NOMO-1 treated with dmso at 0.1 percent for 144 hours (cell line): Measurements from ENCODE around the gene CD72.
"Not testable (repeated sequence)": the region's sequence is repeated elsewhere in the genome, so short reads cannot be mapped to it uniquely, and the experiment has no call there.

Source experiments
- DNase-seq: peaks from one replicate; lab custom pipeline; 2025; ENCODE audit not compliant: unreplicated experiment; lab: John Stamatoyannopoulos, UW

CD72 gene

DNA sequence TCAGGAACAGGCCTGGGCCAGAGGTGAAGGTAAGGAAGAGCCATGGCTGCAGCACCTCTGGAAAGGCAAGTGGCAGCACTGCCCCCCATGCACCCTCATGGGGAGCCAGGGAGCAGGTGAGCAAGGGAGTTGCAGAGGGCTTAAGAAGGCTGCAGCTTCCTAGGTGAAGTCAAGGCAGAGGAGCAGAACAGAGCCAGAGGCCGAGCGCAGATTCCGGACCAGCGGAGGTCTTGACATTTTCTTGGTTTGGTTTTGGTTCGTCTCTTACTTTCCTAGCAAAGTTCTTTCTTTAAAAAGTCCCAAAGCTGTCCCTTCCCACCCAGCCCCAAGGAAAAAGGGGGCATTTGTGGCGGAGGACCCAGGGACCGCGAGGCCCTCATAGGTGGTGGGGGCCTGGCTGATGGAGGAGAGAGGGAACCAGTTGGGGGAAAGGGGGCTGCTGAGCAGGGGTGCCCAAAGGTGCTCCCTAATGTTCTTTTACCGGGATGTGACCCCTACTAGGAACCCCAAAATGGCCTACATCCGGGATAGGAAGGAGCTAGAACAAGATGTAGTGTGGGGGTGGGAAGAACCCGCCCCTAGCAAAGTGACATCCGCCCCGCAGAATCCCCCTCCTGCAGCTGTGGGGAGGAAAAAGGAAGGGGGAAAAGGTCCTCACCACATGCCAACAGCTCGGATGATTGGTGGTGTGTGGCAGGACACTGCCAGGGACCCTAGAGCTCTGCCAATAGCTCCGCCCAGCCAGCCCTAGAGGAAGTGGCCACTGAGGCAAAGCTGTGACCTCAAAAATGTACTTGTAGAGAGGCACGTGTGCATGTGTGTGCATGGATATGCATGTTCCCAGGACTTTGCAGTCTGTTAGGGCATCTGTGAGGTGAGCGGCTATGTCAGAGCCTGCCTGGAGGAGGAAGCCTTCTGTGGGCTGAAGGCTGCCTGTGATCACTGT lies 914 bp upstream of the CD72 start:
- DNase-seq, result no peak

DNA sequence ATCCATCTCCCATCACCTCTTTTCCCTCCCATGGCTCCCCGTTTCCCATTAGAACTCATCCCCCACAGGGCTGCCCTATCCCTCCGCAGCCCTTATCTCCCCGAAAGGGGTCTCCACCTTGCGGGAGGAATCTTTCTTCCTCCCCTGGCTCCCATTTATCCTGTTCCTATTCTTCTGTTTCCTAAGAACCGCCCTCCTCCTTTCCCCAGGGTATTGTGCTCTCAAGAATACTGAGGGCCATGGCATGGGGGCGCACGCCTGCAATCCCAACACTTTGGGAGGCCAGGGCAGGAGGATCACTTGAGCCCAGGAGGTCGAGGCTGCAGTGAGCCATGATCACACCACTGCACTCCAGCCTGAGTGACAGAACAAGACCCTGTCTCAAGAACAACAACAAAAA lies 665 bp downstream of the CD72 start:
- no peak for DNase-seq

DNA sequence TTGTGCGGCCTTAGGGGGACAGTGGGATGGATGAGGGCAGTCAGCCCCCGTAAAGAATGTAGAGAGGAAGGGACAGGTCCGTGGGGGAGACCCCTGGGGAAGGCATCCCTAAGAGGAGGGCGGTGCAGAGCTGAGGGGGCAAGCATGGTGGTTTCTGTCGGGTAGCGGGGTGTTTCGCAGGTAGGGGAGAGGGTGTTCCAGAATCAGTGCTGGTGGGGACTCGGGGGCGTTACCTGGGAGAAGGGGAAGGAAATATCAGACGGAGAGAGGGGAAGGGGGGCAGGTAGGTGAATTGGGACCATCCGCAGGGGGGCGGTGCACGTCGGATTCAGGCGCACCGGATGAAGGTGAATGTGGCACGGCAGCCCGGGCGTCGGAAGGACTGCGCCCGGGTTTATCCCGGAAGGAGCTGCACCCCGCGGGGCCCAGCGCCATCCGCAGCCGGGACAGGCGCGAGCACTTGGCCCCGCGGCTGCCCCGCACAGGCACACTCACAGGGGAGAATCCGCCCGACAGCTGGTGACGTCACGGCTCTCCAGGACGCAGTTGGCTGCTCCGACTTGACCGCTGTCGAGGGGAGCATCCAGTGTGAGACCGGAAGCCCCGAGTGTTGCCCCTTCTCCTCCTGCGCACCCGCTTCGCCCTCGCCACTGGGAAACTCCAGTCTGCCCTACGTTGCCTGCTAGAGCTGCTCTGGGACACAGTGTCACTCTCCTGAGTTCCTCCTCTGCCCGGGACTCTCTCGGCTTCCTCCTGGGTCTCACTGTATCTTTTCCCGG lies 1.3 kb downstream of the CD72 start:
- DNase-seq, result peak; percentile 48

DNA sequence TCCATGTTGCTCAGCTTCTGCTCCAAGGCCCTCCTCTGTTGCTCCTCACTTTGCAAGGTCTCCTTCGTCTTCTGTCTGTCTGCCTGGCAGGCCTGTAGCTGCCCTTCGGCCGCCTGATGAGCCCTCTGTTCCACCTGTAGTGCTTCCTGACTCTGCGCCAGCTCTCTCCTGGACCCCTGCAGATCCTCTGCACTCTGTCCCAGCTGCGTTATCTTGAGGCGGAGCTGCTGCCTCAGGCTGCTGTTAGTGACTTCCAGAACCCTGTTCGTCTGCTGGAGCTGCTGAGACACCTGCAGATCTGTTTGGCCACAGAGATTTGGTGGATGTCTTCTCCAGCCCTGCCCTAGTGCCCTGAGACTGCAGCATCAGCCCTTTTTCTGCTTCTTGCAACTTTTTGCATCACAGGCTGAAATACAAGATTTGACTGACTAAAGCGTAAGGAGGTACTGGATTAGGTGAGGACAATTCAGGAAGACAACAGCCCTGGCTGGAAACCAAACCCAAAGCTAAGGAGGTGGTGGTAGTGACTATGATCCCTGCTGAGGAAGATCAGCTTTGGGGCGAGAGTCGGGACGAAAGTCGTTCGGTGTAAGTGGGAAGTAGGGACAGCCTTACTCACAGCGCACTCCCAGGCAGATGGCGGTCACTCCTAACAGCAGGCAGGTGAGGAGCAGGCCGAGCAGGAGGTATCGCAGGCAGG lies 2.1 kb downstream of the CD72 start:
- DNase-seq, result no peak

DNA sequence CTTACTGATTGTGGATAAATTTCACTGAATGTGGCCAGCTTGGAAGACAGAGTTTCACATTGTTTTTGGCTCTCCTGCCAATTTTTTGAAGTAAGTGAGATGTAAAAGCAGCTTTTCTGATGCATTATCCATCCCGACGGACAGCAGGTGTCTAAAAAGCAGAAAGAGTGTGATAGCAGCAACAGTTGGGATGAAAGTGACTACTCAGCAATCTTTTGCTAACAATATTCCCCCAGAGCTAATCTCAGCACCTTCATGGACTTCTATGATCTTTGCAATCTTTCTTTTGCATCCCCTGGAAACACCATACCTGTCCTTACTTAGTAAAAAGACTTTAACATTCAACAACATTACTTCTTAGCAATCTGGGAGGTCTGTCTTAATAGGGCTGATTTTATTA lies 5.4 kb downstream of the CD72 start:
- DNase-seq, result no peak

DNA sequence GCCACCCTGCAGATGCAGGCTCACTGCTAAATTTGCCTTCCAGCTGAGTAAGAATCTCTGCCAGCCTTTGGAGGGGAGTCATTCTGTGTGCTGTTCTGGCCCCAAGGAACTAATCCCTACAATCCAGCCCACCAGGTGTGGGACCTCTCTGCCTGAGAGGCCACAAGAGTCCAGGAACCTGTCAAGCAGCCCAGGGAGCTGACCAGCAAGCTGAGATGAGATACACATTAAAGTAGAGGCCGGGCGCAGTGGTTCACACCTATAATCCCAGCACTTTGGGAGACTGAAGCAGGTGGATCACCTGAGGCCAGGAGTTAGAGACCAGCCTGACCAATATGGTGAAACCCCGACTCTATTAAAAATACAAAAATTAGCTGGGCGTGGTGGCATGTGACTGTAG lies 6.1 kb downstream of the CD72 start:
- not testable (repeated sequence) for DNase-seq

DNA sequence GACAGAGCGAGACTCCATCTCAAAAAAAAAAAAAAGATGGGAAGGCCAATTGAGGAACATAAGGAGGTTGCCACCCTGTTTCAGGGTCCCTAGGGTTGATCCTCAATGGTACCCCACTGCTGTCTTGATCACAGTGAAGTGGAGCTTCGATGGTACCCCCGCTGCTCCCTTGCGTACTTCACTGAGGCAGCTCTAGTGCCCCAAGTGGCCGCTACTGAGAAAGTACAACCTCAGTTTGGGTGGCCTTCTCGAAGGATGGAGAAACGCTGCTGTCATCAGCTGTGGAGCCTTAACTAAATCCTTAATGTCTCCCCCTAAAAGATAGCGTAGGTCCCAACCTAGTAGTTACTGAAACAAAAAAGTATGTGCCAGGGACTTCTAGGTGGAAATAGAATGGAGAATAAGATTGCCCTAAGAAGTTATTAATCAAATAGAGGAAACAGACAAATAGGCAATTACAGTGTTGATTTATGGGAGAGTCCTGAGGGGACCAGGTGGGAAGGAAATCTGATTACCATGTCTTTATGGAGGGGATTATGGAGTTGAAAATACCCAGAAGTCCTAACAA lies 6.9 kb downstream of the CD72 start:
- peak; percentile 19 for DNase-seq

DNA sequence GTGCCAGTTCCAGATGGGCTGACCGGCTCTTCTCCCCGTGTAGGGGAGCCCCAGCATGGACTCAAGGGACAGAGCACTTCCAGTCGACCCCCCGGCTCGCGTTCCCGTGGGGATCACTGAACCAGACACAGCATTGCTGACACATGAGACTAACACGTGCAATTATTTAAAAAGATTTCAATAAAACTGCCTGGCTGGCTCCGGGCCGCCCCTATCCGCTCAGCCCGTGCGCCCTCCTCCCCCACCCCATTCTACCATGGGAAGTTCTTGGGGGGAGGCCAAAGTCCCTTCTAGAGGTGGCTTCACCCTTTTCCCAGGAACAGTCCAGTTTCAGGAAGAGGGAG lies 8.4 kb downstream of the CD72 start:
- DNase-seq, result no peak

DNA sequence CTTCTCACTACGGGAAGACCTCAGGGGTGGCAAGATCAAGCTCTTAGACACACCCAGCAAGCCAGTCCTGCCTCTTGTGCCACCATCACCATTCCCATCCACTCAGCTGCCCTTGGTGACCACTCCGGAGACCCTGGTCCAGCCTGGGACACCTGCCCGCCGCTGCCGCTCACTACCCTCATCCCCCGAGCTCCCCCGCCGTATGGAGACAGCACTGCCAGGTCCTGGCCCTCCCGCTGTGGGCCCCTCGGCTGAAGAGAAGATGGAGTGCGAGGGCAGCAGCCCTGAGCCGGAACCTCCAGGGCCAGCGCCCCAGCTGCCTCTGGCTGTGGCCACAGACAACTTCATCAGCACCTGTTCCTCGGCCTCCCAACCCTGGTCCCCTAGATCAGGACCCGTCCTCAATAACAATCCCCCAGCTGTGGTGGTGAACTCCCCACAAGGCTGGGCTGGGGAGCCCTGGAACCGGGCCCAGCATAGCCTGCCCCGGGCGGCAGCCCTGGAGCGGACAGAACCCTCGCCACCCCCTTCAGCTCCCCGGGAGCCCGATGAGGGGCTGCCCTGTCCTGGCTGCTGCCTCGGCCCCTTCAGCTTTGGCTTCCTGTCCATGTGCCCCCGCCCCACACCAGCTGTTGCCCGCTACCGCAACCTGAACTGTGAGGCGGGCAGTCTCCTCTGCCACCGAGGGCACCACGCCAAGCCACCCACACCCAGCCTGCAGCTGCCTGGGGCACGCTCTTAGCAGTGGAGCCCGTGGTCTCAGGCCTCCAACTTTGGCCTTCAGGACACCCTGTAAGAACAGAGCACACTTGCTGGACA lies 9.0 kb downstream of the CD72 start:
- no peak for DNase-seq

DNA sequence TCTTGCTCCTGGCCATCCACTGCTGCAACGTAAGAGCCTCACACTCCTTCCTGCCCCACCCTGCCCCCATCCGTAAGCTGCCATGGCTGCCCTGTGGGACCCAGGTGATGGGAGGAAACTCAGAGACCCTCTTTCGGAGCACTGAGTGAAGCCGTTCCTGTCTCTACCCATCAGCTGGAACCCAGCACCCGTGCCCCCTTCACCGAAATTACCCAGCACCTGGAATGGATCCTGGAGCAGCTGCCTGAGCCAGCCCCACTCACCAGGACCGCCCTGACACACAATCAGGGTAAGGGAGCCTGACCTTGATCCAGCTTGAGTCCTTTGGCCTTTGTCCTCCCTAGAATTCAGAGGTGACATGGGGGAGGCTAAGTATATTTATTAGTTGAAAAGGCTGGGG lies 10.0 kb downstream of the CD72 start:
- DNase-seq, result no peak

DNA sequence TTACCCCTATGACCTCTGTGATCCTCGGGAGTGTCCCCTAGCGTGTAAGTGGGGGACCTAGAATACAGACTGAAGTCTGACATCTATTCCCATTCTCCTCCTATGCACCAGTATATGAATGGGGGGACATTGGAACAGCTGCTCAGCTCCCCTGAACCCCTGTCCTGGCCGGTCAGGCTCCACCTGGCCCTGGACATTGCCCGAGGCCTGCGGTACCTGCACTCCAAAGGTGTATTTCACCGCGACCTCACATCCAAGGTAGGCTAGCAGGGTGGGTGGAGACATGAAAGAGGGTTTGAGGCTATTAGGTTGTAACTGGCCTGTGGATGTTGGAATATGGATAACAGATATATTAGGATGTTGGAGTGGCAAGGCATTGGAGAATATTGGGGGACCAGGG lies 11.5 kb downstream of the CD72 start:
- DNase-seq, result no peak

DNA sequence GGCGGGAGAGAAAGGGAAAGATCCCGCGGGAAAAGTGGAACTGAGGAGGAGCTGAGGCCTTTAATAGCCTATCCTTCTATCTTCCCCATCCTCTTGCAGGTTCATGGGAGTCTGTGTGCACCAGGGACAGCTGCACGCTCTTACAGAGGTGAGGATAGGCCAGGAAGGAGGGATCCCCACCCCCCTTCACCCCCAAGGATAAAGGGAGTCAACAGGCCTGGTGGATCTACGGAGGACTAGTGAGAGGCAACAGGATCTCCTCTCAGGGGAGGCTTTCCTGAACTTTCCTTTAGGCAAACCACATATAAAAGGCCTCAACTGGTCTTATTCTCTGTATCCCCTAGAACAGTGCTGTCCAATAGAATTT lies 12.1 kb downstream of the CD72 start:
- no peak for DNase-seq

DNA sequence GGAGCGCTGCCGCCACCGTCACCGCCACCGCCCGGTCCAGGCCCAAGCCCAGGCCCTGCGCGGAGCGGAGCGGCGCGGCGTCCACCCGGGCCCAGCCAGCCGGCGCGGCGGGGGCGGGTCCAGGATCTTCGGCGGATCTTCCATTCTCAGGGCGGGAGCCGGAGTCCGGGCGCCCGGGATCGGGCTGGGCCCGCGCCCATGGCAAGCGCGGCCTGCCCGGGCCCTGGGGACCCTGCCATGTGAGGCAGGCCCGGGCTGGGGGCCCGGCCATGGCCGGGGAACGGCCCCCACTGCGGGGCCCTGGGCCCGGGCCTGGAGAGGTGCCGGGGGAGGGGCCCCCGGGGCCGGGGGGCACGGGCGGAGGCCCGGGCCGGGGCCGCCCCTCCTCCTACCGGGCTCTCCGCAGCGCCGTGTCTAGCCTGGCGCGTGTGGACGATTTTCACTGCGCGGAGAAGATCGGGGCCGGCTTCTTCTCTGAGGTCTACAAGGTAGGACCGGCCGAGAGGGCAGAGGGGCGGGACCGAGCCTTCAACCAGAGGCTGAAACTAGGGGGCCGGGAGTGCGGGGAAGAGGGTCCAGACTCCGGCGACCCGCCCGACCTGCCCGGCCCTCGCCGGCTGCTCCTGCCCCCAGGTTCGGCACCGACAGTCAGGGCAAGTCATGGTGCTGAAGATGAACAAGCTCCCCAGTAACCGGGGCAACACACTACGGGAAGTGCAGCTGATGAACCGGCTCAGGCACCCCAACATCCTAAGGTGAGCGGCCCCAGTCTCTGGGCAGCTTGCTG lies 12.7 kb downstream of the CD72 start:
- no peak for DNase-seq

DNA sequence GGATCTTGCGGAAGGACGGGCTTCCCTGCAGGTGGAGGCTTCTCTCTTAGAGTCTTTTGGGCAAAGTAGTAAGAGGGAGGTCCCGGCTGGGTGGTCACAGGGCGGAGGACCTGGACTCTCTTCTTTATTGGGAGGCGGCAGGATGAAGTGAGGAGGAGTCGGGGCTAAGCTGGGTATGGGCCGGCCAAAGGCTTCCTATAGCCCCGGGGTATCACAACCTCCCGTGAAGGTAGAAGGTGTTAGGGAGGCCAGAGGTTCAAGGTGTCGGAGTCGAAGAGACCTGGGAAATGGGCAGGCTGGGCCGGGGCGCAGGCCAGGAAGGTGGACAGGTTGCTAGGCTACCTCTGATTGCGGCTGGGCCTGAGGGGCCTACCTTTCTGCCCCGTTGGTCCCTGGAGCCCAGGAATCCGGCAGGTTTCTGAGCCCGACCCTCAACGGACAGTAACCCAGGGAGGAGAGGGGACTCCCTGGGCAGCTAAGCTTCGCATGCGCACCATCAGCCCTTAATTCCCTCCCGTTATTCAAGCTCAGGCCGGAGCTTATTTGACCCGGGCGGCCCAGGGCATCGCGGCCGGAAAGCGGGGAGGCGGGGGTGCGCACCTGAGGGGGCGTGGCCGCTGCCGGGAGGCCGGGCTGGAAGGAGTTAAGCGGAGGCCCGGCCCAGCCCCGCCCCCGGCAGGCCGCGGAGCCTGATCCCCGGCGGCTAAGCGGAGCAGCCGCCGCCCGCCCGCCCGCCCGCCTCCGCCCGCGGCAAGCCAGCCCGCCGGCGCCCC lies 13.4 kb downstream of the CD72 start, which contains the start of gene TESK1:
Gene TESK1 (plus strand): TSS at position 685 of the 773 bp plus-strand sequence. CDS start 358 bp downstream, outside the sequence.
- DNase-seq, result peak; percentile 44

DNA sequence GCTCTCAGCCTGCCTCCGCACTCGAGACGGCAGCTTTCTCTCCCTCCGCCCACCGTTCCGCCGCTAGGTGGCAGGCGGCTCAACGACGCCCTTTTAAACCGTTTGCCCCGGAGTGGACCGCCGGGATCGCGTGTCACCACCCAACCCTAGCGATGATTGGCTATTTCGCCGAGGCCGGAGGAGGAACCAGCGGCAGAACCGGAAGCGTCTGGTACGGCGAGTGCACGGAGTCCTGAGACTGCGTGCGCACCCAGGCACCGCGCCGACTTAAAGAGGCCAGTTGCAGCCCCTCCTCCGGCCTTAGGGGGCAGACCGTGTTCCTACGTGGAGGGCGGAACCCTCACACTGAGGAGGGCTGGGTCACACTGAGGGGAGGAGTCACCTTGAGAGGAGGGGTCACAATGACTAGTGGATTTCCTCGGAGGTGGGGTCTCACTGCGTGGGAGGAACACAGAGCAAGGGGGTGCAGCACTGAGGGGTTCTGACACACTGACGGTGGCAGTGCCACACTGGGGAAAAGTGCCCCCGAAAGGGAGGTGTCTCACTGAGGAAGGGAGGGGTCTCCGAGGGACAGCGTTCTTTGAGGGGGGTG lies 14.1 kb downstream of the CD72 start:
- peak; percentile 100 for DNase-seq

DNA sequence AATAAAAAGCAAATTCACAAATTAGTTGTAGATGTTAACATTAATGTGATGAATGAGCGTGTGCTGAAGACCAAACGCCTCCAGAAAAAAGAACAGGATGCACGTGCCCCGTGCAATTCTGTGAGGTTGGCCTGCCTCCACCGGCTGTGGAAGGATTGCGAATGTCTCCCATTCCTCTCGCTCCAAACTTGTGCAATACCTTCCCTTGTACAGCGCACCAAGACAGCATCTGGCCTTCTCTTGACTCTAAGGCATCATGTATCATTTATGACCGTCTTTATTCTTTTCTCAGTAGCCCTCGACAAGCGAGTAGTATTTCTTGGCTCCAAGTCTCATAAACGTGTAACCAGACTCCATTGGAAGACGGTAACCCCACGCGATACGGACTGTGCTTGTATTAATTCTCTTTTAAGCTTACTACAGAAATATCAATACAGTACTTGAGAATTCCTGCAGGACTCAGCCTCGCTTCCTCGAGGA lies 14.7 kb downstream of the CD72 start:
- peak; percentile 51 for DNase-seq

DNA sequence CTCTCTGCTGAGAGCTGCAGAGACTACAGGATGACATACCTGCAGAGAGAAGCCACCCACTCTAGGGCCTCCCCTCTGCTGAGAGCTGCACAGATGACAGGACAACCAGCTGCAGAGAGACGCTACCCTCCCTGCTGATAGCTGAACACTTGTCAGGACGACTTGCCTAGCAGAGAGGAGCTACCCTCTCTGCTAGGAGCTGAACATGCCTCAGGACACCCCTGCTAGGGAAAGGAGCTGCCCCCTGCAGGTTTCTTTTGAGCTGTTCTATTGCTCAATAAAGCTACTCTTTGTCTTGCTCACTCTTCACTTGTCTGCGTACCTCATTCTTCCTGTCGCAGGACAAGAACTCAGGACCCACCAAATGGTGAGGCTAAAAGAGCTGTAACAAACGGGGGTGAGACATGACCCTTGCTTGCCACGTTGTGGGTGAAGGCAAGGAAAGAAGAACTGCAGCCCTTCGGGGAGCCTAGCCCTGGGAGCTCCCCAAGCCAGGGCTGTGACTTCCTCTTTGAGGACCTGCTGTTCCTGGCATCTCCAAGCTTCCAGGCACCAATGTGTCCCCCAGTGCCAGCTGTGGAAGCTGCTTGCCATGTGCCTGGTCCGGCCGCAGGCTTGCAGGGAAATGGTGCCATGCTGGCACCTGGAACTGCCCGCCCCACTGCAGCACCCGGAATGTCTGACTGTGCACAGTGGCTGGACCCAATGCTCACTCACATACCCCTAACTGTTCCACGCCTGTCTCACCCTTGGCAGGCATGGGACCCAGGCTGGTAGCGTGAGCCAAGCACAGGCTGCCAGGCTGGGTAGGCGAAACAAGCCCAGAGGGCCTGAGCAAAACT lies 18.2 kb downstream of the CD72 start:
- no peak for DNase-seq
